ENCODE results near the gene BACE2. TPM values are rescaled to one million over a fixed set of nuclear protein-coding genes. Genes with fewer than 3 reads are reported as not detected.

Gene BACE2
- total and polyA plus RNA-seq, 12 donors = 4.5 to 36.5 (median 15.1) TPM

DNA sequence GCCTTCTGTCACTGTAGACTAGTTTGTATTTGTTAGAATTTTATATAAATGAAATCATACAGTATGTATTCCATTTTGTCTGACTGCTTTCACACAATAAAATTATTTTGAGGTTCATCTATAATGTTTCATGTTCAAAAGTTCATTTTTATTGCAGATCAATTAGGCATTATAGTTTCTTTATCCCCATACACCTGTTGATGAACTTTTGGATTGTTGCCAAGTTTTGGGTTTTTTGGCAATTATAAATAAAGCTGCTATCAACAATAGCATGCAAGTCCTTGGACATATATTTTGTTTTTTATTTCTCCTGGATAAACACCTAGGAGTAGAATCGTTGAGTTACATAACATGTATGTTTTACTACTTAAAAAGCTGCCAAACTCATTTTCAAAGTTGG lies 101.6 kb downstream of the BACE2 start:
- H3K4me3 ChIP-seq = no peak overlapping the region
- intact Hi-C loops (cut with DNase I) = no loop called here
- peaks cover 0 to 19% (median 2%) of the 10 kb centered on the region in 9 donors for H3K36me3 ChIP-seq
- H3K4me1 ChIP-seq = no peaks in the 10 kb centered on the region
- no peak overlapping the region for H3K27ac ChIP-seq
- peaks cover 0 to 27% (median 14%) of the 10 kb centered on the region in 11 donors for H3K9me3 ChIP-seq
- ATAC-seq = no peak
- TF ChIP-seq, protein P1, sequence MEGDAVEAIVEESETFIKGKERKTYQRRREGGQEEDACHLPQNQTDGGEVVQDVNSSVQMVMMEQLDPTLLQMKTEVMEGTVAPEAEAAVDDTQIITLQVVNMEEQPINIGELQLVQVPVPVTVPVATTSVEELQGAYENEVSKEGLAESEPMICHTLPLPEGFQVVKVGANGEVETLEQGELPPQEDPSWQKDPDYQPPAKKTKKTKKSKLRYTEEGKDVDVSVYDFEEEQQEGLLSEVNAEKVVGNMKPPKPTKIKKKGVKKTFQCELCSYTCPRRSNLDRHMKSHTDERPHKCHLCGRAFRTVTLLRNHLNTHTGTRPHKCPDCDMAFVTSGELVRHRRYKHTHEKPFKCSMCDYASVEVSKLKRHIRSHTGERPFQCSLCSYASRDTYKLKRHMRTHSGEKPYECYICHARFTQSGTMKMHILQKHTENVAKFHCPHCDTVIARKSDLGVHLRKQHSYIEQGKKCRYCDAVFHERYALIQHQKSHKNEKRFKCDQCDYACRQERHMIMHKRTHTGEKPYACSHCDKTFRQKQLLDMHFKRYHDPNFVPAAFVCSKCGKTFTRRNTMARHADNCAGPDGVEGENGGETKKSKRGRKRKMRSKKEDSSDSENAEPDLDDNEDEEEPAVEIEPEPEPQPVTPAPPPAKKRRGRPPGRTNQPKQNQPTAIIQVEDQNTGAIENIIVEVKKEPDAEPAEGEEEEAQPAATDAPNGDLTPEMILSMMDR (IDR thresholded peaks at IDR 0.05) = no peak
- H3K27me3 ChIP-seq = no peaks in the 10 kb centered on the region
- WGBS, 2 donors = 49 to 60% methylated on average over 1 of the region's 1 CpG
- DNase-seq = no peak

DNA sequence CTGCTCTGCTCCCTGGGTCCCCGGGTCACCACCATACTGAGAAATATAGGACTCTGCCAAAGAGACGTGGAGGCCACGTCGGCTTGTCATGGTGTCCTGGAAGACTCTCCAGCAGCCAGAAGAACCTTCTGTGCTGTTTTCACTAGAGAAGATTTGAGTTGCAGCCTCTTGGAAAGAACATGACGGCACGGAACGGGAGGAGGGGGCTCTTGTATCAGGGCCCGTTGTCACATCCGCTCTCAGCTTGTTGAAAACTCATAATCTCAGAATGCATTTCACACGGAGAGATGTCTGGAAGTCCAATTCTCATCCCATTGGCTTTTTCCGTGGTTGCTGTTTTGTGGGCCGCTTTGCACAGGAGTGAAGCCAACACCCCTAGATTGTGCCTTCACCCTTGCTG lies 109.2 kb downstream of the BACE2 start:
- WGBS, 2 donors = 71 to 75% methylated on average over 12 of the region's 12 CpGs
- H3K9me3 ChIP-seq = peaks cover 0 to 12% (median 2%) of the 10 kb centered on the region in 11 donors
- intact Hi-C loops (cut with DNase I) = no loop called here

DNA sequence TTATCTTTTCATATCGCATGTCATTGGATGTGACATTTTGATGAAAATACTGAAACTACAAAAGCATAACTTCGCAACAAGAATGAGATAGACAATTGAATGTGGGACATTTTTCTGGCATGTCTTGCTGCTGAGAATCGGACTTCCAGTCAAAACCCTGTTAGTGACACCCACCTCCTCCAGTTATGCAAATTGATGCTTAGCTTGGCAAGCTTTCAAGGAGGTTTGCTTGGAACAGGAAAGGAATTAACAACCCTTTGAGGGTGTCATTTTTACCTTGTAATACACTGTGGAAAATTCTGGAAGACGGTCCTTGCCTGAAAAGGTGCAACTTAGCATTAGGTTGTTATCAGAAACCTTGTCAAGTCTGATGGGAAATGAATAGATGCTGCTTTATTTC lies 109.9 kb downstream of the BACE2 start:
- TF ChIP-seq, protein P1 (IDR thresholded peaks at IDR 0.05) = no peak
- intact Hi-C loops (cut with DNase I) = no loop called here
- DNase-seq = no peak
- Histone ChIP-seq H3K27me3 (peaks cover 0 to 5% (median 0%) of the 10 kb centered on the region in 7 donors), H3K36me3 (peaks cover 0 to 22% (median 0%) of the 10 kb centered on the region in 9 donors), H3K27ac (no peak overlapping the region), H3K4me1 (peaks cover 0 to 12% (median 0%) of the 10 kb centered on the region in 9 donors), H3K4me3 (no peak overlapping the region), H3K9me3 (peaks cover 0 to 5% (median 0%) of the 10 kb centered on the region in 11 donors)
- WGBS, 2 donors = 68 to 70% methylated on average over 4 of the region's 4 CpGs
- ATAC-seq = no peak

More for the DNA sequence above, 109.2 kb downstream of the BACE2 start:
- H3K4me1 ChIP-seq = peaks cover 0 to 12% (median 0%) of the 10 kb centered on the region in 9 donors
- TF ChIP-seq, protein P1 (IDR thresholded peaks at IDR 0.05) = no peak
- no peak for DNase-seq
- peaks cover 0 to 22% (median 0%) of the 10 kb centered on the region in 9 donors for H3K36me3 ChIP-seq
- H3K27ac ChIP-seq = no peak overlapping the region
- ATAC-seq = peak in 1 of 8 donors; percentile 37
- no peaks in the 10 kb centered on the region for H3K27me3 ChIP-seq
- H3K4me3 ChIP-seq = no peak overlapping the region

DNA sequence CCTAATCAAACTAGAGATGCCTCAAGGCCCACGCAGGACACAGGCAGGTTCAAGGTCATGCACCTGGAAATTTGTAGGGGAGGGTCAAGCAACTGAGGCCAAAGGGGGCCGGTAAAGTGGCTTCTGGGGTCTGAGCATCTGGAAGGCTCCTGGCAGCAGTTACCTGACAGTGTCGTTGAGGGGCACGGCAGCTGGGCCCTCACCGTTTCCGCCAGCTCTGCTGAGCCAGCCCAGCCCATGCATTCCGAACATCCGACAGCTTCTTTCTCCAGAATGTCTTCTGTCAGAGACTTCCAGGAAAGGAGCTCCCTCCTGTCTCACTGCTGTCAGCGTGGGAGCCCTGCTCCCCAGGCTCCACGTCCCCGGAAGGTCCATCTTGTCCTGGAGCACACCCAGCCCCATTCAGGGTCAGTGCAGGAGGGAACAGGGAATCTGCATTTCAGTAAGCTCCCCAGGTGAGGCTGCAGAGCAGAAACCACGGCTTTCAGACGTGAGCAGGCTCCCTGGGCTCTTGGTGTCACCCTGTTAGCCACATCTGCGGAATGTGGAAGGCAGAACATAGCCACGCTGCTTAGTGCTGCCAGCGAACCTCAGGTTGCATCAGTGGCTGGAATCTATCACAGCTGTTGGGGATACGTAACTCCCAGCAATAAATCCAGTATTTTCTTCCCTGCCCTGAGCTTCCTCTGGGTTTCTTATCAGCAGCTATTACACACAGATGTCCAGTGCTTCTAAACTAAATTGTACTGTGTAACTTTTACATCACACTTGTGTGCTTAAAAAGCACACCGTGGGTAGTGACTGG lies 112.4 kb downstream of the BACE2 start:
- intact Hi-C loops (cut with DNase I) = loop anchor here in 6 of 10 donors (5.0 to 10.0 kb wide), 4 partner anchors 182 to 504 kb away; no protein-coding TSS in a partner anchor
- 63% methylated on average over 18 of the region's 18 CpGs for WGBS, 2 donors
- H3K4me3 ChIP-seq = no peak overlapping the region
- no peaks in the 10 kb centered on the region for H3K9me3 ChIP-seq
- no peak overlapping the region for H3K27ac ChIP-seq
- H3K4me1 ChIP-seq = peaks cover 0 to 16% (median 0%) of the 10 kb centered on the region in 9 donors
- DNase-seq (no peak), ATAC-seq (peak in 7 of 8 donors; percentile 18 to 80 (median 49))
- H3K27me3 ChIP-seq = peaks cover 0 to 14% (median 5%) of the 10 kb centered on the region in 7 donors
- TF ChIP-seq, protein P1 (IDR thresholded peaks at IDR 0.05) = no peak
- peaks cover 0 to 14% (median 0%) of the 10 kb centered on the region in 9 donors for H3K36me3 ChIP-seq

Data from heart right ventricle (tissue), 16 donors.